ENCODE data around the gene HSFY1. TPM values are rescaled to one million over a fixed set of nuclear protein-coding genes. Genes with fewer than 3 reads are reported as not detected.
"Not testable (repeated sequence)": the region's sequence is repeated elsewhere in the genome, so short reads cannot be mapped to it uniquely, and the experiment has no call there.

Gene HSFY1
- not detected for total RNA-seq

GRCh38 chrY:18546420-18546819 is at the start of gene HSFY1:
HSFY1 (plus strand) TSS chrY:18546720; CDS start chrY:18546788, 68 bp downstream.
- not testable (repeated sequence) for DNase-seq (ENCODE audit: low read depth in 2 of 3, low spot score in 2 of 3)

- DNase-seq (ENCODE audit: low read depth in 2 of 3, low spot score in 2 of 3) = not testable (repeated sequence)
These were observed 42.3 kb upstream of the HSFY1 start for GRCh38 chrY:18504266-18504665.

GRCh38 chrY:18530995-18531655 is 15.4 kb upstream of the HSFY1 start:
- not testable (repeated sequence) for DNase-seq (ENCODE audit: low read depth in 2 of 3, low spot score in 2 of 3)

- DNase-seq (ENCODE audit: low read depth in 2 of 3, low spot score in 2 of 3) = not testable (repeated sequence)
These were observed 7.6 kb upstream of the HSFY1 start for GRCh38 chrY:18538952-18539351.

- DNase-seq (ENCODE audit: low read depth in 2 of 3, low spot score in 2 of 3) = not testable (repeated sequence)
These were observed 6.6 kb downstream of the HSFY1 start for GRCh38 chrY:18553132-18553531.

- not testable (repeated sequence) for DNase-seq (ENCODE audit: low read depth in 2 of 3, low spot score in 2 of 3)
These were observed 19.4 kb downstream of the HSFY1 start for GRCh38 chrY:18565915-18566314.

Small RNAs within 50 kb of the gene (small RNA-seq; reads per million reads assigned to genes)
- gene GPM6BP1 (not detected), gene PRYP5 (not detected)

Other genes with a start within 250 kb of the HSFY1 start
- gene HSFY2, start 227.0 kb downstream of the HSFY1 start, total RNA-seq = not detected

Measured in hematopoietic multipotent progenitor cell (in vitro differentiated cells).